ENCODE results near the gene GRIN3B. TPM values are rescaled to one million over a fixed set of nuclear protein-coding genes. Genes with fewer than 3 reads are reported as not detected.

GRIN3B gene
- total and polyA plus RNA-seq, 2 donors from 2014 or later: 0.15 to 0.44 TPM

GRCh38 chr19:958967-959855 lies 41.0 kb upstream of the GRIN3B start:
- TF ChIP-seq CTCF (IDR thresholded peaks at IDR 0.05; ENCODE audit: borderline replicate concordance, extremely low read depth, insufficient read depth): no peak
- no peaks in the 10 kb centered on the region for H3K9me3 ChIP-seq (ENCODE audit: control insufficient read depth in 2 of 3, insufficient read depth in 1 of 3, low read length in 3 of 3)
- H3K4me3 ChIP-seq (ENCODE audit: low read length in 3 of 3): no peak overlapping the region
- H3K36me3 ChIP-seq (ENCODE audit: control insufficient read depth in 2 of 3, insufficient read depth in 3 of 3, low read length in 3 of 3): no peaks in the 10 kb centered on the region
- peak in 1 of 5 donors; percentile 64 for DNase-seq
- no peaks in the 10 kb centered on the region for H3K27me3 ChIP-seq (ENCODE audit: control insufficient read depth, insufficient read depth, low read length)
- H3K4me1 ChIP-seq (ENCODE audit: control insufficient read depth in 2 of 3, insufficient read depth in 2 of 3, low read depth in 1 of 3, low read length in 3 of 3): peaks cover 0 to 24% (median 5%) of the 10 kb centered on the region in 3 donors
- FAIRE-seq: no peak
- no peak overlapping the region for H3K27ac ChIP-seq (ENCODE audit: low read depth in 2 of 2, low read length in 2 of 2)
- intact Hi-C loops (cut with DNase I): no loop called here
- no peak overlapping the region for H3K9ac ChIP-seq (ENCODE audit: low read length in 3 of 3)

GRCh38 chr19:960020-960419 lies 40.2 kb upstream of the GRIN3B start:
- Histone ChIP-seq H3K9ac (ENCODE audit: low read length in 3 of 3) (no peak overlapping the region), H3K27ac (ENCODE audit: low read depth in 2 of 2, low read length in 2 of 2) (no peak overlapping the region), H3K4me1 (ENCODE audit: control insufficient read depth in 2 of 3, insufficient read depth in 2 of 3, low read depth in 1 of 3, low read length in 3 of 3) (peaks cover 0 to 20% (median 5%) of the 10 kb centered on the region in 3 donors), H3K4me3 (ENCODE audit: low read length in 3 of 3) (no peak overlapping the region), H3K9me3 (ENCODE audit: control insufficient read depth in 2 of 3, insufficient read depth in 1 of 3, low read length in 3 of 3) (no peaks in the 10 kb centered on the region), H3K27me3 (ENCODE audit: control insufficient read depth, insufficient read depth, low read length) (no peaks in the 10 kb centered on the region), H3K36me3 (ENCODE audit: control insufficient read depth in 2 of 3, insufficient read depth in 3 of 3, low read length in 3 of 3) (peaks cover 0 to under 1% (median under 1%) of the 10 kb centered on the region in 3 donors)
- DNase-seq (peak in 2 of 5 donors; percentile 56 to 66), FAIRE-seq (no peak)
- intact Hi-C loops (cut with DNase I): no loop called here
- no peak for TF ChIP-seq CTCF (IDR thresholded peaks at IDR 0.05; ENCODE audit: borderline replicate concordance, extremely low read depth, insufficient read depth)

GRCh38 chr19:960601-960938 lies 39.6 kb upstream of the GRIN3B start:
- Histone ChIP-seq H3K9ac (ENCODE audit: low read length in 3 of 3) (no peak overlapping the region), H3K4me3 (ENCODE audit: low read length in 3 of 3) (no peak overlapping the region), H3K27ac (ENCODE audit: low read depth in 2 of 2, low read length in 2 of 2) (no peak overlapping the region), H3K9me3 (ENCODE audit: control insufficient read depth in 2 of 3, insufficient read depth in 1 of 3, low read length in 3 of 3) (no peaks in the 10 kb centered on the region), H3K36me3 (ENCODE audit: control insufficient read depth in 2 of 3, insufficient read depth in 3 of 3, low read length in 3 of 3) (peaks cover 0 to 6% (median 4%) of the 10 kb centered on the region in 3 donors), H3K27me3 (ENCODE audit: control insufficient read depth, insufficient read depth, low read length) (no peaks in the 10 kb centered on the region), H3K4me1 (ENCODE audit: control insufficient read depth in 2 of 3, insufficient read depth in 2 of 3, low read depth in 1 of 3, low read length in 3 of 3) (peaks cover 0 to 15% (median 2%) of the 10 kb centered on the region in 3 donors)
- no peak for FAIRE-seq
- intact Hi-C loops (cut with DNase I): no loop called here
- no peak for DNase-seq
- TF ChIP-seq CTCF (IDR thresholded peaks at IDR 0.05; ENCODE audit: borderline replicate concordance, extremely low read depth, insufficient read depth): no peak
